ENCODE data around the gene ELMO1. TPM values are rescaled to one million over a fixed set of nuclear protein-coding genes. Genes with fewer than 3 reads are reported as not detected.
A peak's percentile ranks its signal among the peaks of the same experiment; 100 is the strongest.

Gene ELMO1
- 10 to 100 TPM; 66.0 to 72.2 TPM for total RNA-seq

DNA sequence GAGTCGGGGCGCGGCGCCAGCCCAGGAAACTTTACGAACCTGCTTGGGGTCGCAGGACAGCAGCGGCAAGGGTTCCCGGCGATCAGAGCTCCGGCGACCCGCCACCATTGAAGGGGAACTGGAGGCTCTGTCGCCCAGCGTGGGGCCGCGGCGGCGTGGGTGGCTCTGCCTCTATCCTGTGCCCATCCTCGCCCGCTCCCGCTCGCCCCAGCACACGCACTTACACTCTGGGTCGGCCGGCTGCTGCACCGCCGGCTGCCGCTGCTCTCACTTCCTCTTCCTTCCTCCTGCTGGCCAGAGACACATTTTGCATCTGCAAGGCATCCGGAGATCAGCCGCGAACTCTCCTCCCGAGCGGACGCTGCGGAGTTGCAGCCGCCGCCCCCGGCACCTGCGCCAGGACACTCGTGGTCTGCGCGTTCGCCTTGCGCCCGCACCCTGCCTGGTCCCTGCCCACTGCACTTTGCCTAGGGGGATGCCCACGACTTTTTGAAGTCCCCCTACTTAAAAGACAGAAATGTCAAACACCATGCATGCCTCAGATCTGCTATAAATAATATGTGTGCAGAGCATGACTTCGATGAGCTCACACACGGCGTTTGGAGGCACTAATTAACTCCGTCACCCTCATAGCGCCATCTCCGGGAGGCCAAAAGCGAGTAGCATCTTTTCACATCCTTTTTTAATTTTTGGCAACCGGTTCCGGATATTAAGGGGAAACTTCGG, at the start of gene ELMO1:
Gene ELMO1 (minus strand): TSS at position 229 of the 726 bp plus-strand sequence. CDS start 106,174 bp downstream, outside the sequence.
- H3K4me1 ChIP-seq (ENCODE audit: control insufficient read depth in 1 of 2, low read depth in 2 of 2) = peaks cover 0 to 9% of the 10 kb centered on the region in 2 donors
- TF ChIP-seq CTCF (IDR thresholded peaks at IDR 0.05) = peak; percentile 57
- DNase-seq (ENCODE audit: low spot score) (peak; percentile 23), ATAC-seq (ENCODE audit: insufficient number of reproducible peaks, low FRiP score, low read depth) (no peak)
- peak within 1 kb of the TSS; percentile 61 to 75 for H3K27ac ChIP-seq
- no peaks in the 10 kb centered on the region for H3K36me3 ChIP-seq
- no peaks in the 10 kb centered on the region for H3K27me3 ChIP-seq (replicated peaks; ENCODE audit: insufficient read depth)
- no peaks in the 10 kb centered on the region for H3K9me3 ChIP-seq
- peak within 1 kb of the TSS; percentile 92 for H3K4me3 ChIP-seq

DNA sequence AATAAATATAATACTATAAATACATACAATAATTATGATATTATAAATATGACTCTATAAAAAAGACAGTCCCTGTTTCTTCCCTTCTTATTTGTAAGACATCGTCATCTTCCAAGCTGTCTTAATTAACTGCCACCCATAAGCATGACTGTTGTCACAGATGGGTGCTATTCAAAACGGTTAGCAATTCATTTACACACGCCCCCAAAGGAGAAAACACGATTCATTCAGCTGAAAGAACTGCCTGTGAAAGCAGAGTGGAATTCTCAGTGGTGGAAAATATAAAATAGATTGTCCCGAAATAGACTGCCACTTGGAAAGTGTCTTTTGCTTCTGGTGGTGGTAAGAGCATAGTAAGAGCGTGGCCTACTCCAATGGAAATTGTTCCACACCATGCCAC, 48.9 kb upstream of the ELMO1 start:
- H3K27me3 ChIP-seq (replicated peaks; ENCODE audit: insufficient read depth) = no peaks in the 10 kb centered on the region
- TF ChIP-seq CTCF (IDR thresholded peaks at IDR 0.05) = no peak
- H3K9me3 ChIP-seq = no peaks in the 10 kb centered on the region
- DNase-seq (ENCODE audit: low spot score) (no peak), ATAC-seq (ENCODE audit: insufficient number of reproducible peaks, low FRiP score, low read depth) (no peak)
- H3K36me3 ChIP-seq = no peaks in the 10 kb centered on the region
- no peak overlapping the region for H3K27ac ChIP-seq
- H3K4me1 ChIP-seq (ENCODE audit: control insufficient read depth in 1 of 2, low read depth in 2 of 2) = no peaks in the 10 kb centered on the region
- H3K4me3 ChIP-seq = no peak overlapping the region

- no peaks in the 10 kb centered on the region for H3K27me3 ChIP-seq (replicated peaks; ENCODE audit: insufficient read depth)
- no peak overlapping the region for H3K4me3 ChIP-seq
- peak; percentile 73 for TF ChIP-seq CTCF (IDR thresholded peaks at IDR 0.05)
- H3K9me3 ChIP-seq = no peaks in the 10 kb centered on the region
- ATAC-seq (ENCODE audit: insufficient number of reproducible peaks, low FRiP score, low read depth) (no peak), DNase-seq (ENCODE audit: low spot score) (no peak)
- no peak overlapping the region for H3K27ac ChIP-seq
- no peaks in the 10 kb centered on the region for H3K4me1 ChIP-seq (ENCODE audit: control insufficient read depth in 1 of 2, low read depth in 2 of 2)
- no peaks in the 10 kb centered on the region for H3K36me3 ChIP-seq
These were observed 47.0 kb upstream of the ELMO1 start for GRCh38 chr7:37495574-37496184.

DNA sequence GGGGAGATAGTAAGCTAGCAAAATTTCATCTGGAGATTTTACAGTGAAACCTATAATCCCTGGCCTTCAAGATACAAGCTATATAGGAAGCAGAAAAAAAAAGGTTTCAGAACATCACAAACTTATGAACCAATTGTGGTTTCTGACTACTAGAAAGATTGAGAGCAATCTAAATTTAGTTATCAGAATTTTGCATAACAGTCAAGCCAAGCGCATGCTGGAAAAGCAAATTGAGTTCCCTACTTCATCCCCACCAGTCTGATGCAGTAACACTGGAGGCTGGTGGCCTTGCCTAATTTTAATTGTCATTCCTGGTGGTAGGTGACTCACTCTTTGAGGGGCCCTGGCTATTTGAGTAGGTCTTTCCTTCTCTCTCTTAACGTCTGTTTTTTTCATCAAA, 46.3 kb upstream of the ELMO1 start:
- Histone ChIP-seq H3K27me3 (replicated peaks; ENCODE audit: insufficient read depth) (no peaks in the 10 kb centered on the region), H3K4me1 (ENCODE audit: control insufficient read depth in 1 of 2, low read depth in 2 of 2) (no peaks in the 10 kb centered on the region), H3K27ac (no peak overlapping the region), H3K9me3 (no peaks in the 10 kb centered on the region), H3K4me3 (no peak overlapping the region), H3K36me3 (no peaks in the 10 kb centered on the region)
- TF ChIP-seq CTCF (IDR thresholded peaks at IDR 0.05) = no peak
- DNase-seq (ENCODE audit: low spot score) (no peak), ATAC-seq (ENCODE audit: insufficient number of reproducible peaks, low FRiP score, low read depth) (no peak)

- Histone ChIP-seq H3K27ac (no peak overlapping the region), H3K9me3 (no peaks in the 10 kb centered on the region), H3K27me3 (replicated peaks; ENCODE audit: insufficient read depth) (no peaks in the 10 kb centered on the region), H3K36me3 (no peaks in the 10 kb centered on the region), H3K4me1 (ENCODE audit: control insufficient read depth in 1 of 2, low read depth in 2 of 2) (no peaks in the 10 kb centered on the region), H3K4me3 (no peak overlapping the region)
- ATAC-seq (ENCODE audit: insufficient number of reproducible peaks, low FRiP score, low read depth) (no peak), DNase-seq (ENCODE audit: low spot score) (no peak)
- TF ChIP-seq CTCF (IDR thresholded peaks at IDR 0.05) = no peak
These were observed 45.1 kb upstream of the ELMO1 start for GRCh38 chr7:37493810-37494209.

Data from thoracic aorta (tissue), 2 donors.